HEK293T (cell line): ENCODE measurements around the gene POLE3.

Experiments used
- CTCF ChIA-PET: fragments of 350-600 bp; formaldehyde crosslinking; extraction: SDS; loops from one replicate; lab custom pipeline; 2021; ENCODE audit warnings: antibody characterized with exemption, inconsistent platforms; lab: Yijun Ruan, JAX
- POLR2A ChIA-PET: fragments of 350-600 bp; formaldehyde crosslinking; extraction: SDS; loops from one replicate; lab custom pipeline; 2020; ENCODE audit warnings: antibody characterized with exemption, inconsistent platforms; lab: Yijun Ruan, JAX
- DNase-seq: peaks from one replicate; pipeline ENCODE4 v3.0.0; 2012; ENCODE audit warnings: mixed read lengths; ENCODE audit errors: extremely low spot score
- ARNT ChIP-seq: fragments of 450-650 bp; IDR thresholded peaks from 2 replicates; pipeline ENCODE4 v1.6.1; 2017; ENCODE audit warnings: mild to moderate bottlenecking
- BHLHE40 ChIP-seq: fragments of 450-650 bp; IDR thresholded peaks from 2 replicates; pipeline ENCODE4 v1.6.1; 2016; ENCODE audit warnings: mild to moderate bottlenecking, moderate library complexity, borderline replicate concordance
- CTBP1 ChIP-seq: fragments of 450-650 bp; IDR thresholded peaks from 2 replicates; pipeline ENCODE4 v1.6.1; 2016; ENCODE audit warnings: borderline replicate concordance
- ELF4 ChIP-seq: fragments of 450-650 bp; IDR thresholded peaks from 2 replicates; pipeline ENCODE4 v1.6.1; 2017; ENCODE audit warnings: antibody characterized with exemption
- FOXA1 ChIP-seq: fragments of 450-650 bp; IDR thresholded peaks from 2 replicates; pipeline ENCODE4 v1.6.1; 2016; ENCODE audit warnings: mild to moderate bottlenecking
- FOXK2 ChIP-seq: fragments of 450-650 bp; IDR thresholded peaks from 2 replicates; pipeline ENCODE4 v1.6.1; 2016; ENCODE audit warnings: mild to moderate bottlenecking
- FOXM1 ChIP-seq: fragments of 450-650 bp; IDR thresholded peaks from 2 replicates; pipeline ENCODE4 v1.6.1; 2017; ENCODE audit warnings: mild to moderate bottlenecking, borderline replicate concordance
- HDGF ChIP-seq: fragments of 450-650 bp; IDR thresholded peaks from 2 replicates; pipeline ENCODE4 v1.6.1; 2017; ENCODE audit warnings: antibody characterized with exemption, borderline replicate concordance
- L3MBTL2 ChIP-seq: fragments of 450-650 bp; conservative IDR thresholded peaks from 2 replicates; pipeline ENCODE4 v1.6.1; 2016; ENCODE audit warnings: mild to moderate bottlenecking
- LEF1 ChIP-seq: fragments of 450-650 bp; IDR thresholded peaks from 2 replicates; pipeline ENCODE4 v1.6.1; 2017; ENCODE audit warnings: mild to moderate bottlenecking, borderline replicate concordance
- NFRKB ChIP-seq: fragments of 450-650 bp; IDR thresholded peaks from 2 replicates; pipeline ENCODE4 v1.6.1; 2016; ENCODE audit warnings: mild to moderate bottlenecking, moderate library complexity
- PKNOX1 ChIP-seq: fragments of 450-650 bp; IDR thresholded peaks from 2 replicates; pipeline ENCODE4 v1.6.1; 2016
- SP1 ChIP-seq: fragments of 450-650 bp; IDR thresholded peaks from 2 replicates; pipeline ENCODE4 v1.6.1; 2017
- SUZ12 ChIP-seq: fragments of 450-650 bp; IDR thresholded peaks from 2 replicates; pipeline ENCODE4 v1.6.1; 2016; ENCODE audit warnings: mild to moderate bottlenecking
- TARDBP ChIP-seq: fragments of 450-650 bp; IDR thresholded peaks from 2 replicates; pipeline ENCODE4 v1.6.1; 2016
- ZNF384 ChIP-seq: fragments of 450-650 bp; IDR thresholded peaks from 2 replicates; pipeline ENCODE4 v1.6.1; 2016

The POLE3 gene

GRCh38 chr9:113361304-113362018 is 49.0 kb downstream of the POLE3 start:
- DNase-seq = no peak
- TF ChIP-seq ELF4 = no peak
- TF ChIP-seq HDGF = no peak
- no peak for TF ChIP-seq TARDBP
- TF ChIP-seq SP1 = no peak
- no peak for TF ChIP-seq L3MBTL2
- no peak for TF ChIP-seq FOXA1
- no peak for TF ChIP-seq ARNT
- no peak for TF ChIP-seq BHLHE40
- no peak for TF ChIP-seq NFRKB
- TF ChIP-seq FOXM1 = no peak
- ChIA-PET CTCF (interaction anchor here (1.3 kb wide), 1 partner anchor 13 kb away, joined by 3 read pairs; no protein-coding TSS in a partner anchor), POLR2A (interaction anchor here (0.7 to 4.0 kb wide), 3 partner anchors 15 to 40 kb away, joined by 3 to 15 read pairs (median 3); partner anchors contain the start of genes ALAD, HDHD3 and WDR31)

- DNase-seq = no peak
- no peak for TF ChIP-seq ZNF384
- TF ChIP-seq FOXM1 = no peak
- TF ChIP-seq L3MBTL2 = no peak
- ChIA-PET POLR2A (no interaction called here), CTCF (no interaction called here)
Observed at GRCh38 chr9:113360242-113360842, 50.1 kb downstream of the POLE3 start.

- no peak for TF ChIP-seq NFRKB
- no peak for TF ChIP-seq FOXA1
- TF ChIP-seq FOXK2 = no peak
- no peak for TF ChIP-seq CTBP1
- no peak for TF ChIP-seq ELF4
- no peak for TF ChIP-seq L3MBTL2
- no peak for TF ChIP-seq FOXM1
- TF ChIP-seq PKNOX1 = no peak
- TF ChIP-seq TARDBP = no peak
- no peak for TF ChIP-seq HDGF
- TF ChIP-seq SUZ12 = no peak
- TF ChIP-seq BHLHE40 = no peak
- TF ChIP-seq LEF1 = no peak
- TF ChIP-seq ARNT = no peak
- TF ChIP-seq ZNF384 = no peak
- TF ChIP-seq SP1 = no peak
- DNase-seq = no peak
- CTCF ChIA-PET = no interaction called here
- POLR2A ChIA-PET = no interaction called here
Observed at GRCh38 chr9:113359385-113359784, 51.1 kb downstream of the POLE3 start.
